Muscle of leg (tissue), 11 donors: Measurements from ENCODE around the gene REXO4. TPM values are rescaled to one million over a fixed set of nuclear protein-coding genes. Genes with fewer than 3 reads are reported as not detected.

ENCODE experiments used
- DNase-seq: peaks from one replicate; pipeline ENCODE4 v3.0.0; 2013
- H3K27ac ChIP-seq: one replicate; pipeline ENCODE4 v1.5.1; 2013; ENCODE audit warnings: mild to moderate bottlenecking, low read length, control low read depth
- H3K27me3 ChIP-seq: one replicate; pipeline ENCODE4 v1.6.1; 2013; ENCODE audit warnings: low read length; ENCODE audit not compliant: control insufficient read depth, insufficient read depth
- H3K36me3 ChIP-seq: one replicate; pipeline ENCODE4 v1.6.1; 2013; ENCODE audit warnings: low read length; ENCODE audit not compliant: control insufficient read depth, insufficient read depth
- H3K4me1 ChIP-seq: one replicate; pipeline ENCODE4 v1.6.1; 2013; ENCODE audit warnings: low read length; ENCODE audit not compliant: control insufficient read depth, insufficient read depth
- H3K4me3 ChIP-seq: one replicate; pipeline ENCODE4 v1.5.1; 2013; ENCODE audit warnings: low read length, control low read depth
- H3K9me3 ChIP-seq: replicated peaks from 2 replicates; pipeline ENCODE4 v1.6.1; 2013; ENCODE audit warnings: low read depth, low read length; ENCODE audit not compliant: control insufficient read depth
- WGBS: methylation state at CpG from one replicate; pipeline ENCODE4 v1.1.5; 2013; ENCODE audit warnings: missing lambda C conversion rate; ENCODE audit not compliant: insufficient coverage; 5-methylcytosine and 5-hydroxymethylcytosine counted together
- polyA plus RNA-seq, 8 donors: library from polyadenylated mRNA; unstranded; fragments of 120-200 nt; gene quantifications; one replicate each; pipeline versions ENCODE4 v1.2.1 to v1.2.3, GENCODE V29; 2013; ENCODE audit warnings: inconsistent platforms in 1 of 8, low replicate concordance in 1 of 8; ENCODE audit not compliant: insufficient read length in 8 of 8, insufficient read depth in 1 of 8
- total RNA-seq: library from RNA; stranded (reverse); fragments of 120-200 nt; gene quantifications from one replicate; pipeline ENCODE4 v1.2.4, GENCODE V29; 2013

REXO4 gene
- total and polyA plus RNA-seq, 9 donors = 26.2 to 39.4 (median 37.4) TPM

DNA sequence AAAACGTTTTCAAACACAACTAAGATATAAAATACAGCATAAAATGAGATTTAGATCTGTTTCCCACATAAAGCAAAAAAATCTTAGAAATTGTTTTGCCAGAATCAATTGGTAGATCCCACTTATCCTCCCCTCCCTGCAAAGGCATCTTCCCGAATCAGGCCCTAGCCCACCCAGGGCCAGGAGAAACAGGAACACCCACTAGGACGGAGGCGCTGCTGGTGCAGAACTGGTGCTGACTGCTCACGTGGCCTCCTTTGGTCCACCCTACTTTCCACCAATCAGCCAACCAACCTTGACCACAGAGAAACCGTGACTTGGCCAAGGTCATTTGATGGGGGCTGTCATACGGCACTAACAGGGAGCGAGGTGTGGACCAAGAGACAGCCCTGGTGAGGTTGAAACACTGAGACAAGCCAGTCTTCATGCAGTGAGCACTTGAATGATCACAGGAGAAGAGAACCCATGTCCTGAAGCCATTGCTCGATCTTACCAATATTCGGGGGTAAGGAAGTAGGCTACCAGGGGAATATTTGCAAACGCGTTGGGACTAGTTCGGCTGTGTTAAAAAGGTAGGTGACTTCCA, 56.2 kb downstream of the REXO4 start:
- Histone ChIP-seq H3K4me3 (no peak overlapping the region), H3K4me1 (peaks cover 27% of the 10 kb centered on the region), H3K27ac (no peak overlapping the region), H3K9me3 (no peaks in the 10 kb centered on the region), H3K27me3 (no peaks in the 10 kb centered on the region), H3K36me3 (peaks cover 80% of the 10 kb centered on the region)
- no peak for DNase-seq
- 78% methylated on average over 10 of the region's 13 CpGs for WGBS

GRCh38 chr9:133360400-133361393, 57.1 kb downstream of the REXO4 start:
- Histone ChIP-seq H3K4me1 (peaks cover 30% of the 10 kb centered on the region), H3K36me3 (peaks cover 71% of the 10 kb centered on the region), H3K27me3 (no peaks in the 10 kb centered on the region), H3K4me3 (no peak overlapping the region), H3K27ac (no peak overlapping the region), H3K9me3 (no peaks in the 10 kb centered on the region)
- 57% methylated on average over 15 of the region's 21 CpGs for WGBS
- DNase-seq = no peak

- peaks cover 31% of the 10 kb centered on the region for H3K4me1 ChIP-seq
- no peak for DNase-seq
- no peaks in the 10 kb centered on the region for H3K9me3 ChIP-seq
- no peak overlapping the region for H3K4me3 ChIP-seq
- peaks cover 60% of the 10 kb centered on the region for H3K36me3 ChIP-seq
- H3K27ac ChIP-seq = no peak overlapping the region
- WGBS = 67% methylated on average over 15 of the region's 20 CpGs
- H3K27me3 ChIP-seq = no peaks in the 10 kb centered on the region
Measured at GRCh38 chr9:133359399-133360175, 58.2 kb downstream of the REXO4 start.

GRCh38 chr9:133357656-133358055, 60.2 kb downstream of the REXO4 start:
- Histone ChIP-seq H3K4me3 (no peak overlapping the region), H3K36me3 (peaks cover 56% of the 10 kb centered on the region), H3K4me1 (peaks cover 31% of the 10 kb centered on the region)

GRCh38 chr9:133356391-133357091, 61.3 kb downstream of the REXO4 start, which contains the start of the genes SURF1 and SURF2:
Gene SURF1 (minus strand): TSS chr9:133356487. CDS start chr9:133356453, 34 bp downstream.
Gene SURF2 (plus strand): TSS chr9:133356550. CDS start chr9:133356593, 43 bp downstream.
- Histone ChIP-seq H3K4me3 (peak within 1 kb of the TSS; percentile 77), H3K4me1 (peaks cover 29% of the 10 kb centered on the region), H3K27me3 (no peaks in the 10 kb centered on the region), H3K36me3 (peaks cover 56% of the 10 kb centered on the region), H3K9me3 (no peaks in the 10 kb centered on the region), H3K27ac (peak within 1 kb of the TSS; percentile 51)
- WGBS = under 1% methylated on average over 75 of the region's 78 CpGs
- DNase-seq = peak; percentile 93

More at GRCh38 chr9:133357656-133358055, 60.2 kb downstream of the REXO4 start:
- H3K27ac ChIP-seq = no peak overlapping the region
- H3K9me3 ChIP-seq = no peaks in the 10 kb centered on the region
- WGBS = 81% methylated on average over 14 of the region's 14 CpGs
- DNase-seq = no peak
- H3K27me3 ChIP-seq = no peaks in the 10 kb centered on the region

Other genes with a start within 250 kb of the REXO4 start
- not detected for gene OBP2B, start 208.8 kb downstream of the REXO4 start, total RNA-seq
- not detected for gene OBP2B, start 208.8 kb downstream of the REXO4 start, polyA plus RNA-seq
- gene ABO, start 142.8 kb downstream of the REXO4 start, total RNA-seq = 0.13 TPM
- 1 to 10 TPM in 7 of 8 donors, under 1 TPM in 1; 0.70 to 8.1 (median 2.9) TPM for gene ABO, start 142.8 kb downstream of the REXO4 start, polyA plus RNA-seq
- gene SURF6, start 81.8 kb downstream of the REXO4 start, total RNA-seq = 14.2 TPM
- 10 to 100 TPM; 22.5 to 25.6 (median 23.5) TPM for gene SURF6, start 81.8 kb downstream of the REXO4 start, polyA plus RNA-seq
- gene MED22, start 69.9 kb downstream of the REXO4 start, total RNA-seq = 22.7 TPM
- gene MED22, start 69.9 kb downstream of the REXO4 start, polyA plus RNA-seq = 10 to 100 TPM; 24.2 to 29.0 (median 26.7) TPM
- gene RPL7A, start 69.8 kb downstream of the REXO4 start, total RNA-seq = 2,809 TPM
- gene RPL7A, start 69.8 kb downstream of the REXO4 start, polyA plus RNA-seq = 1,000 to 10,000 TPM; 2,283 to 2,995 (median 2,672) TPM
- 19.3 TPM for gene SURF1, start 61.5 kb downstream of the REXO4 start, total RNA-seq
- gene SURF1, start 61.5 kb downstream of the REXO4 start, polyA plus RNA-seq = 10 to 100 TPM; 22.1 to 36.5 (median 27.9) TPM
- gene SURF2, start 61.5 kb downstream of the REXO4 start, total RNA-seq = 10.2 TPM
- gene SURF2, start 61.5 kb downstream of the REXO4 start, polyA plus RNA-seq = 10 to 100 TPM; 11.3 to 15.3 (median 13.0) TPM
- gene SURF4, start 42.0 kb downstream of the REXO4 start, total RNA-seq = 105 TPM
- 100 to 1,000 TPM in 6 of 8 donors, 10 to 100 TPM in 2; 92.3 to 143 (median 107) TPM for gene SURF4, start 42.0 kb downstream of the REXO4 start, polyA plus RNA-seq
- gene STKLD1, start 41.6 kb downstream of the REXO4 start, total RNA-seq = 1.4 TPM
- 1 to 10 TPM; 1.1 to 2.3 (median 1.8) TPM for gene STKLD1, start 41.6 kb downstream of the REXO4 start, polyA plus RNA-seq
- 3.4 TPM for gene ADAMTS13, start 4.4 kb upstream of the REXO4 start, total RNA-seq
- gene ADAMTS13, start 4.4 kb upstream of the REXO4 start, polyA plus RNA-seq = 10 to 100 TPM in 2 of 8 donors, 1 to 10 TPM in 6; 5.5 to 10.5 (median 8.6) TPM
- 11.1 TPM for gene CACFD1, start 42.0 kb upstream of the REXO4 start, total RNA-seq
- gene CACFD1, start 42.0 kb upstream of the REXO4 start, polyA plus RNA-seq = 10 to 100 TPM; 14.8 to 21.5 (median 16.4) TPM
- 0.44 TPM for gene SLC2A6, start 61.1 kb upstream of the REXO4 start, total RNA-seq
- gene SLC2A6, start 61.1 kb upstream of the REXO4 start, polyA plus RNA-seq = 1 to 10 TPM in 7 of 8 donors, under 1 TPM in 1; 0.91 to 2.1 (median 1.4) TPM
- 23.0 TPM for gene MYMK, start 106.9 kb upstream of the REXO4 start, total RNA-seq
- 10 to 100 TPM; 48.6 to 93.0 (median 73.3) TPM for gene MYMK, start 106.9 kb upstream of the REXO4 start, polyA plus RNA-seq
- gene ADAMTSL2, start 116.7 kb upstream of the REXO4 start, total RNA-seq = 4.7 TPM
- 1 to 10 TPM; 2.3 to 5.5 (median 4.6) TPM for gene ADAMTSL2, start 116.7 kb upstream of the REXO4 start, polyA plus RNA-seq
- gene FAM163B, start 191.4 kb upstream of the REXO4 start, total RNA-seq = not detected
- gene FAM163B, start 191.4 kb upstream of the REXO4 start, polyA plus RNA-seq = under 1 TPM in 3 of 8 donors, not detected in 5; 0.13 to 0.36 (median 0.18) TPM
- not detected for gene DBH, start 218.4 kb upstream of the REXO4 start, total RNA-seq
- under 1 TPM; 0.48 to 0.87 (median 0.64) TPM for gene DBH, start 218.4 kb upstream of the REXO4 start, polyA plus RNA-seq